Neural cell (in vitro differentiated cells): ENCODE data around the gene S100B. TPM values are rescaled to one million over a fixed set of nuclear protein-coding genes. Genes with fewer than 3 reads are reported as not detected.

Source experiments
- H2AFZ ChIP-seq: fragments of 200-600, 300-800 bp; sonication (generic), shearing (Covaris generic); 2 replicates; pipeline ENCODE4 v1.6.0; 2014; ENCODE audit warnings: low read depth, mild to moderate bottlenecking, antibody characterized with exemption, low read length, moderate library complexity
- H3F3A ChIP-seq: fragments of 200-600 bp; shearing (Covaris generic); 2 replicates; pipeline ENCODE4 v1.6.1; 2016; ENCODE audit warnings: mild to moderate bottlenecking, moderate library complexity, mixed read lengths, antibody characterized with exemption, low read length; ENCODE audit not compliant: insufficient read depth, poor library complexity, severe bottlenecking
- H3K27ac ChIP-seq: fragments of 200-600, 300-800 bp; sonication (generic), shearing (Covaris generic); 2 replicates; pipeline ENCODE4 v1.5.1; 2014; ENCODE audit warnings: mild to moderate bottlenecking, low read length, moderate library complexity
- H3K27me3 ChIP-seq: fragments of 300-800, 200-600 bp; sonication (generic), shearing (Covaris generic); 2 replicates; pipeline ENCODE4 v1.6.0; 2014; ENCODE audit warnings: mild to moderate bottlenecking, low read depth, low read length, moderate library complexity; ENCODE audit not compliant: insufficient read depth
- H3K36me3 ChIP-seq: fragments of 300-800, 200-600 bp; sonication (generic), shearing (Covaris generic); 2 replicates; pipeline ENCODE4 v1.5.1; 2014; ENCODE audit warnings: mild to moderate bottlenecking, antibody characterized with exemption, low read length, moderate library complexity; ENCODE audit not compliant: insufficient read depth
- H3K4me2 ChIP-seq: fragments of 300-800, 200-600 bp; sonication (generic), shearing (Covaris generic); 2 replicates; pipeline ENCODE4 v1.6.0; 2014; ENCODE audit warnings: mild to moderate bottlenecking, low read length
- H3K4me3 ChIP-seq: fragments of 300-800, 200-600 bp; sonication (generic), shearing (Covaris generic); 2 replicates; pipeline ENCODE4 v1.5.1; 2014; ENCODE audit warnings: mild to moderate bottlenecking, low read length, moderate library complexity
- H3K79me2 ChIP-seq: fragments of 200-600 bp; shearing (Covaris generic); replicated peaks from 2 replicates; pipeline ENCODE4 v1.6.0; 2014; ENCODE audit warnings: mild to moderate bottlenecking, low read length, moderate library complexity; ENCODE audit not compliant: insufficient read depth
- H3K9ac ChIP-seq: fragments of 300-800, 200-600 bp; sonication (generic), shearing (Covaris generic); 2 replicates; pipeline ENCODE4 v1.6.1; 2016; ENCODE audit warnings: mild to moderate bottlenecking, low read length, mixed read lengths
- H3K9me2 ChIP-seq: fragments of 200-600 bp; shearing (Covaris generic); 2 replicates; pipeline ENCODE4 v1.6.1; 2016; ENCODE audit warnings: mild to moderate bottlenecking, low read length, mixed read lengths; ENCODE audit not compliant: insufficient read depth
- H3K9me3 ChIP-seq: fragments of 200-600, 300-800 bp; sonication (generic), shearing (Covaris generic); 2 replicates; pipeline ENCODE4 v1.6.1; 2016; ENCODE audit warnings: mild to moderate bottlenecking, mixed run types, low read length, moderate library complexity, mixed read lengths
- H4K20me1 ChIP-seq: fragments of 200-600 bp; shearing (Covaris generic); 2 replicates; pipeline ENCODE4 v1.6.1; 2016; ENCODE audit warnings: mild to moderate bottlenecking, mixed run types; ENCODE audit not compliant: insufficient read depth
- CTCF ChIP-seq: fragments of 450-650 bp; IDR thresholded peaks from 2 replicates; pipeline ENCODE4 v1.5.1; 2014; ENCODE audit warnings: antibody characterized with exemption, mild to moderate bottlenecking, moderate library complexity; ENCODE audit not compliant: poor library complexity, severe bottlenecking
- EP300 ChIP-seq: fragments of 450-650 bp; conservative IDR thresholded peaks from 2 replicates; pipeline ENCODE4 v1.6.1; 2014; ENCODE audit warnings: antibody characterized with exemption, mild to moderate bottlenecking, moderate library complexity; ENCODE audit not compliant: poor library complexity, severe bottlenecking
- EZH2 ChIP-seq: fragments of 200-600, 300-800 bp; shearing (Covaris generic), sonication (generic); IDR thresholded peaks from 2 replicates; pipeline ENCODE4 v1.6.1; 2014; ENCODE audit warnings: antibody characterized with exemption, low read length, borderline replicate concordance, mild to moderate bottlenecking; ENCODE audit not compliant: insufficient read depth, poor library complexity, severe bottlenecking
- MXI1 ChIP-seq: fragments of 450-650 bp; conservative IDR thresholded peaks from 2 replicates; pipeline ENCODE4 v1.6.1; 2014; ENCODE audit warnings: antibody characterized with exemption, mild to moderate bottlenecking; ENCODE audit not compliant: poor library complexity, severe bottlenecking
- POLR2AphosphoS5 ChIP-seq: IDR thresholded peaks from 2 replicates; pipeline ENCODE4 v1.6.1; 2012
- RAD21 ChIP-seq: fragments of 450-650 bp; conservative IDR thresholded peaks from 2 replicates; pipeline ENCODE4 v1.6.1; 2014; ENCODE audit warnings: antibody characterized with exemption, mild to moderate bottlenecking, moderate library complexity
- REST ChIP-seq: IDR thresholded peaks from 2 replicates; pipeline ENCODE4 v1.6.1; 2012; ENCODE audit warnings: borderline replicate concordance
- SMC3 ChIP-seq: fragments of 450-650 bp; conservative IDR thresholded peaks from 2 replicates; pipeline ENCODE4 v1.6.1; 2014; ENCODE audit warnings: antibody characterized with exemption, mild to moderate bottlenecking, moderate library complexity; ENCODE audit not compliant: poor library complexity
- TAF1 ChIP-seq: IDR thresholded peaks from 2 replicates; pipeline ENCODE4 v1.6.1; 2012; ENCODE audit warnings: low read depth
- polyA plus RNA-seq: library from polyadenylated mRNA; depleted of rRNA; stranded (reverse); fragments of >200 nt; gene quantifications from 2 replicates; pipeline ENCODE4 v1.2.3, GENCODE V29; 2014

The S100B gene
- polyA plus RNA-seq, 1 donor from 2014 or later: 1.4 TPM

GRCh38 chr21:46559291-46559983, 45.4 kb downstream of the S100B start:
- Histone ChIP-seq H3K9ac (no peak overlapping the region), H3K4me3 (no peak overlapping the region), H3K79me2 (no peaks in the 10 kb centered on the region), H4K20me1 (no peaks in the 10 kb centered on the region), H3K9me2 (no peaks in the 10 kb centered on the region), H2AFZ (no peak overlapping the region), H3K9me3 (no peaks in the 10 kb centered on the region), H3K4me2 (no peak overlapping the region), H3F3A (no peaks in the 10 kb centered on the region), H3K36me3 (no peaks in the 10 kb centered on the region), H3K27me3 (no peaks in the 10 kb centered on the region), H3K27ac (no peak overlapping the region)
- no peak for TF ChIP-seq EP300

- Histone ChIP-seq H3K4me2 (no peak overlapping the region), H3K27me3 (no peaks in the 10 kb centered on the region), H3F3A (no peaks in the 10 kb centered on the region), H3K9ac (no peak overlapping the region), H3K79me2 (no peaks in the 10 kb centered on the region), H3K9me2 (no peaks in the 10 kb centered on the region), H3K4me3 (no peak overlapping the region), H3K27ac (no peak overlapping the region), H2AFZ (no peak overlapping the region), H3K36me3 (no peaks in the 10 kb centered on the region), H4K20me1 (no peaks in the 10 kb centered on the region), H3K9me3 (no peaks in the 10 kb centered on the region)
- TF ChIP-seq POLR2AphosphoS5: no peak
- no peak for TF ChIP-seq RAD21
- no peak for TF ChIP-seq REST
- TF ChIP-seq EZH2: no peak
- TF ChIP-seq TAF1: no peak
- no peak for TF ChIP-seq CTCF
- no peak for TF ChIP-seq EP300
- no peak for TF ChIP-seq SMC3
- TF ChIP-seq MXI1: no peak
These were observed 46.9 kb downstream of the S100B start for GRCh38 chr21:46557919-46558392.
